Heart left ventricle (tissue), 13 donors: ENCODE measurements around the gene SMYD1.

ENCODE experiments used
- CTCF ChIP-seq, 12 donors: fragments of 200-600 bp; sonication (generic) in 4 of 12; IDR thresholded peaks; one replicate each; pipeline versions ENCODE4 v1.5.0 to v1.8.0; 2018 to 2022; ENCODE audit warnings: antibody characterized with exemption in 12 of 12, mild to moderate bottlenecking in 5 of 12
- POLR2A ChIP-seq, 2 donors: fragments of 450-650 bp; IDR thresholded peaks; one replicate each; pipeline ENCODE4 v1.6.1; 2017; ENCODE audit warnings: antibody characterized with exemption in 2 of 2, mild to moderate bottlenecking in 2 of 2, moderate library complexity in 2 of 2
- donor health status: ischemic (EF 13 %, LVEDD 7.1; RV severe dilation, severe dysfunction).
- donor health status: DM: no; HTN: yes; CAD: no.
- donor health status: DM: no; HTN: no; CAD: no.
- donor health status: ischemic (EF 25% LVEDD 6.9; RV normal size, moderate dysfunction).
- donor health status: ischemic (EF 25% LVEDD 5.7; RV mildly dilated, moderate dysfunction).
- donor health status: ischemic (EF 35%, LVEDD 5.7; RV mildly dilated, moderate dysfunction).
- donor health status: nonischemic (EF 11% LVEDD 7.7; RV severe dilation, severe dysfunction).
- donor health status: DM: yes; HTN: yes; CAD: no.
- donor health status: PGD.
- donor health status: ischemic (EF 29% LVEDD 5.4; RV normal size, mild dysfunction).
- donor health status: nonischemic (EF 23%, LVEDD 6.1; RV moderate dilation, normal function).

GRCh38 chr2:88086401-88086800 lies 18.8 kb downstream of the SMYD1 start:
- no peak for TF ChIP-seq CTCF (IDR thresholded peaks at IDR 0.05)
- TF ChIP-seq POLR2A (IDR thresholded peaks at IDR 0.05) = no peak
